Inflammatory macrophage treated with lipopolysaccharide for 1 hour (primary cell): Measurements from ENCODE around the gene WASF2.
"Not testable (repeated sequence)": the region's sequence is repeated elsewhere in the genome, so short reads cannot be mapped to it uniquely, and the experiment has no call there.

ENCODE experiments used
- DNase-seq, 2 donors: peaks; one replicate each; pipeline ENCODE4 v3.0.0-alpha.2; 2020 to 2022

WASF2 gene

GRCh38 chr1:27416387-27417111 lies 73.4 kb downstream of the WASF2 start:
- DNase-seq, result peak; percentile 59 to 80

- DNase-seq, result no peak
Measured at GRCh38 chr1:27414091-27414490, 75.9 kb downstream of the WASF2 start.

- no peak for DNase-seq
Measured at GRCh38 chr1:27413004-27413403, 77.0 kb downstream of the WASF2 start.

GRCh38 chr1:27412502-27412901 lies 77.5 kb downstream of the WASF2 start:
- DNase-seq, result no peak

- no peak for DNase-seq
Measured at GRCh38 chr1:27410709-27411108, 79.3 kb downstream of the WASF2 start.

GRCh38 chr1:27409669-27410068 lies 80.3 kb downstream of the WASF2 start:
- DNase-seq, result no peak

GRCh38 chr1:27408151-27408550 lies 81.8 kb downstream of the WASF2 start:
- no peak for DNase-seq

GRCh38 chr1:27406791-27407190 lies 83.2 kb downstream of the WASF2 start:
- not testable (repeated sequence) for DNase-seq

- no peak for DNase-seq
Measured at GRCh38 chr1:27406362-27406680, 83.6 kb downstream of the WASF2 start.

- not testable (repeated sequence) for DNase-seq
Measured at GRCh38 chr1:27405598-27406361, 84.2 kb downstream of the WASF2 start.

- no peak for DNase-seq
Measured at GRCh38 chr1:27405074-27405473, 84.9 kb downstream of the WASF2 start.

GRCh38 chr1:27403931-27404330 lies 86.0 kb downstream of the WASF2 start:
- DNase-seq, result no peak

GRCh38 chr1:27403065-27403726 lies 86.8 kb downstream of the WASF2 start:
- peak in 1 of 2 donors; percentile 46 for DNase-seq

- DNase-seq, result peak; percentile 56 to 66
Measured at GRCh38 chr1:27402349-27402754, 87.6 kb downstream of the WASF2 start.

GRCh38 chr1:27400963-27401341 lies 89.0 kb downstream of the WASF2 start:
- no peak for DNase-seq

GRCh38 chr1:27400082-27400962 lies 89.6 kb downstream of the WASF2 start:
- no peak for DNase-seq

- no peak for DNase-seq
Measured at GRCh38 chr1:27399251-27400025, 90.5 kb downstream of the WASF2 start.

- DNase-seq, result no peak
Measured at GRCh38 chr1:27398405-27399149, 91.4 kb downstream of the WASF2 start.

GRCh38 chr1:27397749-27398148 lies 92.2 kb downstream of the WASF2 start:
- no peak for DNase-seq

GRCh38 chr1:27397110-27397509 lies 92.9 kb downstream of the WASF2 start:
- no peak for DNase-seq

GRCh38 chr1:27395441-27396195 lies 94.3 kb downstream of the WASF2 start:
- peak; percentile 49 to 84 for DNase-seq
